ENCODE results near the gene GGCT. TPM values are rescaled to one million over a fixed set of nuclear protein-coding genes. Genes with fewer than 3 reads are reported as not detected.
A peak's percentile ranks its signal among the peaks of the same experiment; 100 is the strongest.

Gene GGCT
- total RNA-seq, 4 donors from 2014 or later: 10.8 to 39.9 (median 17.8) TPM

DNA sequence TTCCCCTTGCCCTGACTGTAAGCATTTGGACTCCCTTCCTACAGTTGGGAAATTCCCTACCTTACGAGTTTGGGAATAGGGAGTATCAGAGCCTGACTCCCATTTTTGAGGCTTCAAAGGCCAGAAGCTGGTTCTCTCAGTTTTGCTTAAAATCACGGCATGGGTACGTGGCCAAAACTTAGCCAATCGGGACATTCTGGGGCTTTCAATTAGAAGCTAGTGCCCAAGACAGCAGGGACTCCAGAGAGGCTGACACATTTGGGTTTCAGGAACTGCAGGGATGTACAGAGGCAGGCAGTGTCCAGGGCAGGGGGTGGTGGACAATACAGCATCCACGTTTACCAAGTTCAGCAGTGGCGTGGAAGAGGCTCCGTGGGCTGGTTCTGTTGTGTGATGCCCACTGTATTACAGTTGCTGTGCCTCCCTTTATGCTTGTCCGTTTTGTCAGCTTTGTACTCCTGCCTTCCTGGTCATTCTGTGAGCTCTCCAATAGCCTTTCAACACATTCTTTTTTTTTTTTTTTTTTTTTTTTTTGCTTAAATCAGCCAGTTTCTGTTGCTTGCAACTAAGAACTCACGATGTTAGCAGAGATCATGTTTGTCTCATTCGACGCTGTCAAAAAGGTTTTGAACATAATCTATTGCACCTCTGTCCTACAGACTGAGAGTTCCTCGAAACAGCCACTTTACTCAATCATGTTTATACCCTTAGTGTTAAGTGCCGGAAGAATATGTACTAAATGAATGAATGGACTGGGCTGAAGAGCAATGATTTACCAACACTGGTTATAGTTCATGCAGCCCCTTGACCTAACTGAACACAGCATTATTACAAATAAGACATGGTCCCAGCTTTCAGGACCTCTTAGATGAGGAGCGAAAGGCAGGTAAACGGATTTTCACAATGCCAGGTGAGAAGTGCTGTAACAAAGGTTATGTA is 1.1 kb downstream of the GGCT start:
- no peaks in the 10 kb centered on the region for H3K27me3 ChIP-seq
- H3K4me3 ChIP-seq: peak overlapping the region; percentile 83 to 96 (median 88)
- intact Hi-C loops (cut with DNase I): loop anchor here (2.0 kb wide), 1 partner anchor 45 kb away; no protein-coding TSS in a partner anchor
- peak overlapping the region in 2 of 4 donors; percentile 88 to 93 for H3K27ac ChIP-seq (replicated peaks in 1 of 4)
- 48% methylated on average over 14 of the region's 15 CpGs for WGBS
- H3K4me1 ChIP-seq: peaks cover 17 to 34% (median 24%) of the 10 kb centered on the region in 4 donors
- no peaks in the 10 kb centered on the region for H3K9me3 ChIP-seq
- H3K36me3 ChIP-seq: peaks cover 0 to 6% (median 0%) of the 10 kb centered on the region in 4 donors
- no peak for DNase-seq (ENCODE audit: extremely low spot score)
- no peak for TF ChIP-seq POLR2A (IDR thresholded peaks at IDR 0.05; ENCODE audit: low read depth)

DNA sequence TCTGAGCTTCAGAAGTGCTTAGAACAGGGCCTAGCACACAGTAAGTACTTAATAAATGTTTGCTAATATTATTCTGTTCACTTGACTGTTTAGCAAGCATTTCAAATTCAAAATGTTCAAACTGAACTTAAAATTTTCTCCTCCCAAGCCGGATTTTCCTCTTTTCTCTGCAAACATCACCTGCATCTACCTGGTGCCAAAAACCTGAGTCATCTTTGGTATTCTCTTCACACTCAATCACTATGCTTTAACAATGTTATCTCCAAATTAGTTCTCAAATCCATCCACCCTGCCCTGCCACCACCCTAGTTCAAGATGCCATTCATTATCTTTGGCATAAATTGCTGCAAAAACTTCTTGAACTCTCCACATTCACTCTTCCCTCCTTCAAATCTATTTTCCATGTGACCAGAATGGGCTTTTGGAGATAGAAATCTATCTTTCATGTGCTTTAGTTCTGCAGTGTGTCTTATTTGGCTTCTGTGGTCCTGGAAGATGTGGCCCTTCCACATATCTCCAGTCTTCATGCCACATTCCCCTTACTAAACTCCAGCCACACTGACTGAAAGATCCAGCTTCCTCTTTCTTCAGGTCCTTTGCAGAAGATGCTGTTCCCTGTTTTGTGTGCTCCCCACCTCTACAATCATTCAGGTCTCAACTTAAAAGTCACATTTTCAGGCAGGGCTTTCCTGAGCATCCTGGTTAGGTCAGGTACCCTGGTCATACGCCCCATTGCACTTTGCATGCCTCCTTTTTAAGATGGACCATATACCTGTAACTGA is 2.0 kb downstream of the GGCT start:
- peaks cover 0 to 6% (median 1%) of the 10 kb centered on the region in 4 donors for H3K36me3 ChIP-seq
- no peak for TF ChIP-seq EP300 (IDR thresholded peaks at IDR 0.05)
- TF ChIP-seq POLR2AphosphoS5 (IDR thresholded peaks at IDR 0.05): no peak
- TF ChIP-seq, protein P1, sequence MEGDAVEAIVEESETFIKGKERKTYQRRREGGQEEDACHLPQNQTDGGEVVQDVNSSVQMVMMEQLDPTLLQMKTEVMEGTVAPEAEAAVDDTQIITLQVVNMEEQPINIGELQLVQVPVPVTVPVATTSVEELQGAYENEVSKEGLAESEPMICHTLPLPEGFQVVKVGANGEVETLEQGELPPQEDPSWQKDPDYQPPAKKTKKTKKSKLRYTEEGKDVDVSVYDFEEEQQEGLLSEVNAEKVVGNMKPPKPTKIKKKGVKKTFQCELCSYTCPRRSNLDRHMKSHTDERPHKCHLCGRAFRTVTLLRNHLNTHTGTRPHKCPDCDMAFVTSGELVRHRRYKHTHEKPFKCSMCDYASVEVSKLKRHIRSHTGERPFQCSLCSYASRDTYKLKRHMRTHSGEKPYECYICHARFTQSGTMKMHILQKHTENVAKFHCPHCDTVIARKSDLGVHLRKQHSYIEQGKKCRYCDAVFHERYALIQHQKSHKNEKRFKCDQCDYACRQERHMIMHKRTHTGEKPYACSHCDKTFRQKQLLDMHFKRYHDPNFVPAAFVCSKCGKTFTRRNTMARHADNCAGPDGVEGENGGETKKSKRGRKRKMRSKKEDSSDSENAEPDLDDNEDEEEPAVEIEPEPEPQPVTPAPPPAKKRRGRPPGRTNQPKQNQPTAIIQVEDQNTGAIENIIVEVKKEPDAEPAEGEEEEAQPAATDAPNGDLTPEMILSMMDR (IDR thresholded peaks at IDR 0.05): no peak
- no peak for TF ChIP-seq POLR2A (IDR thresholded peaks at IDR 0.05; ENCODE audit: low read depth)
- WGBS: 90% methylated on average over 2 of the region's 2 CpGs
- no peak for DNase-seq (ENCODE audit: extremely low spot score)
- peaks cover 17 to 34% (median 24%) of the 10 kb centered on the region in 4 donors for H3K4me1 ChIP-seq
- no peaks in the 10 kb centered on the region for H3K27me3 ChIP-seq
- H3K4me3 ChIP-seq: no peak overlapping the region
- no peak overlapping the region for H3K27ac ChIP-seq (replicated peaks in 1 of 4)
- H3K9me3 ChIP-seq: no peaks in the 10 kb centered on the region
- intact Hi-C loops (cut with DNase I): no loop called here

- TF ChIP-seq POLR2A (IDR thresholded peaks at IDR 0.05; ENCODE audit: low read depth): no peak
- no peak for TF ChIP-seq POLR2AphosphoS5 (IDR thresholded peaks at IDR 0.05)
- TF ChIP-seq, protein P1 (IDR thresholded peaks at IDR 0.05): no peak
- no peak for TF ChIP-seq EP300 (IDR thresholded peaks at IDR 0.05)
- Histone ChIP-seq H3K27me3 (no peaks in the 10 kb centered on the region), H3K4me3 (no peak overlapping the region), H3K27ac (replicated peaks in 1 of 4) (no peak overlapping the region), H3K36me3 (peaks cover 0 to 16% (median 7%) of the 10 kb centered on the region in 4 donors), H3K4me1 (peaks cover 17 to 34% (median 24%) of the 10 kb centered on the region in 4 donors), H3K9me3 (no peaks in the 10 kb centered on the region)
- intact Hi-C loops (cut with DNase I): no loop called here
- no peak for DNase-seq (ENCODE audit: extremely low spot score)
- 98% methylated on average over 5 of the region's 5 CpGs for WGBS
These were observed 3.4 kb downstream of the GGCT start for GRCh38 chr7:30501264-30501663.

GRCh38 chr7:30493228-30493627 is 11.4 kb downstream of the GGCT start:
- H3K4me3 ChIP-seq: no peak overlapping the region
- H3K27me3 ChIP-seq: no peaks in the 10 kb centered on the region
- H3K4me1 ChIP-seq: no peaks in the 10 kb centered on the region
- TF ChIP-seq POLR2AphosphoS5 (IDR thresholded peaks at IDR 0.05): no peak
- TF ChIP-seq, protein P1 (IDR thresholded peaks at IDR 0.05): no peak
- no peak for TF ChIP-seq EP300 (IDR thresholded peaks at IDR 0.05)
- no peak for TF ChIP-seq POLR2A (IDR thresholded peaks at IDR 0.05; ENCODE audit: low read depth)
- peaks cover 0 to 16% (median 5%) of the 10 kb centered on the region in 4 donors for H3K36me3 ChIP-seq
- peaks cover 0 to 9% (median 7%) of the 10 kb centered on the region in 4 donors for H3K9me3 ChIP-seq
- intact Hi-C loops (cut with DNase I): no loop called here
- no peak for DNase-seq (ENCODE audit: extremely low spot score)
- no peak overlapping the region for H3K27ac ChIP-seq (replicated peaks in 1 of 4)

- intact Hi-C loops (cut with DNase I): no loop called here
- Histone ChIP-seq H3K36me3 (peaks cover 0 to 3% (median under 1%) of the 10 kb centered on the region in 4 donors), H3K4me3 (no peak overlapping the region), H3K4me1 (no peaks in the 10 kb centered on the region), H3K27ac (replicated peaks in 1 of 4) (no peak overlapping the region), H3K27me3 (no peaks in the 10 kb centered on the region), H3K9me3 (peaks cover 0 to 9% (median 7%) of the 10 kb centered on the region in 4 donors)
- TF ChIP-seq POLR2A (IDR thresholded peaks at IDR 0.05; ENCODE audit: low read depth) (no peak), POLR2AphosphoS5 (IDR thresholded peaks at IDR 0.05) (no peak), EP300 (IDR thresholded peaks at IDR 0.05) (no peak)
- TF ChIP-seq, protein P1 (IDR thresholded peaks at IDR 0.05): no peak
- no peak for DNase-seq (ENCODE audit: extremely low spot score)
These were observed 13.2 kb downstream of the GGCT start for GRCh38 chr7:30491417-30491816.
